GM19240 (cell line): ENCODE data around the gene HDAC8.

Experiments used
- DNase-seq: peaks from one replicate; pipeline ENCODE4 v3.0.0; 2011; ENCODE audit warnings: low spot score; ENCODE audit not compliant: insufficient read length

The HDAC8 gene

DNA sequence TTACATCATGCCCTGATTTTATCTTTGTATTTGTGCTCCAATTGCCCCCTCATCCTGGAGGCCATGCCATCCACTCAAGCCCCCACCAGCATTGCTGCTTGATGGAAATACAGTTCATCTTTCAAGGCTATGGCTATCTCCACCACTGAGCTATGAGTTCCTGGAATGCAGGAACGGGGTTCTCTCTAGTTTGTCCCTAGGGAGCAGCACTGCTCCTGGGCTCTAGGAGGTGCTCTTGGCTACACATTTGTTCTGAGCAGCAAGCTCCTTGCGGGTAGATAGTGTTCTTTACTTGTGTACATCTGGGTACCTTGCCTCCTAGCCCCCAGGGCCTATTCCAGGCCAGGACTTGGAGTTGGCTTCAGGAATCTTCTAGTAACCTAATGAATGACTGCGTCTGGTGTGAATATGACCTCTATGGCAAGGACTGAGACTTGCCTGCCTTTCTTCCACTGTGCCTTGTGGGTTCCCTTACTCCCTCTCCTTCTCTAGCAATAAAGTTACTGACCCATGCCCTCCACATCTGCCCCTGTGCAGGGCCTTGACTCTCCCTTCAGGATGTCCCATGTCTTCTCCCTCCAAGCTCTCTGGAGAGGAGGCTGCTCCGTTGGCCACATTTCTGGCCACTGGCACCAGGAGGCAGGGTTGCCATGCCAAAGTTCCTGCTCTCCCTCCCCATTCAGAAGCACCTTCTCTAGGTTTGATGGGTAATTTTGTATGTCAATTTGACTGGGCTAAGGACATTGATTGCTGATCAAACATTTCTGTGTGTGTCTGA, 274.5 kb downstream of the HDAC8 start:
- DNase-seq: no peak

DNA sequence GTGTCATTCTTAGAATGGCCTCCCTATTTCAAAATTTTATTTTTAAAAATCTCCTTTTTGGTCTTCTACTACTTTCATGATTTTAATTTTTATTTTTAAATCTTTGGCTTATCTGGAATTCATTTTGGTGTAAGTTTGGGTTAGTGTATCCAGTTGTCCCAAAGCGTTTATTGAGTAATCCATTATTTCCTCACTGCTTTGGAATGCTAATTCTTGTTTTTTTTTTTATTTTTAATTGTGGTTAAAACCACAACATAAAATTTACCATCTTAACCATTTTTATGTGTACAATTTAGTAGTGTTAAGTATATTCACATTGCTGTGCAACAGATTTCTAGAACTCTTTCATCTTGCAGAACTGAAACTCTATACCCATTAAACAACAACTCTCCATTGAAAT, 275.7 kb downstream of the HDAC8 start:
- no peak for DNase-seq

DNA sequence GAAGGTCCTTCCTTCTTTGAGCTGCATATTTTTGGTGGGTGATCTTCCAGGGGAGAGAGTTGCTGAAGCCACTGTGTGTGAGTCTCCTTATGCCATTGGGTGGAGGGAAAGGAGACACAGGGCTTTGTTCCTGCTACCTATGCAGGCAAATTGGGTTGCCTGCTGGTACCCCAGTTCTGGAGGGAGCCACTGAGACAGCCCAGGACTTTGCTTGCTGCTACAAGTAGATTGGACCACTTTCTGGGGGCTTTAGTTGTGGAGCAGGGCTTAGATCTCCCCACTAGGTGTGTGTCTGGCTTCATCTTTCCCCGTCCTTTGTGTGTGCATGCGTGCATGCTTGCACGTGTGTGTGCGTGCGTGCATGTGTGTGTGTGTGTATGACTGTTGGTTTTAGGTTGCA, 276.9 kb downstream of the HDAC8 start:
- no peak for DNase-seq

DNA sequence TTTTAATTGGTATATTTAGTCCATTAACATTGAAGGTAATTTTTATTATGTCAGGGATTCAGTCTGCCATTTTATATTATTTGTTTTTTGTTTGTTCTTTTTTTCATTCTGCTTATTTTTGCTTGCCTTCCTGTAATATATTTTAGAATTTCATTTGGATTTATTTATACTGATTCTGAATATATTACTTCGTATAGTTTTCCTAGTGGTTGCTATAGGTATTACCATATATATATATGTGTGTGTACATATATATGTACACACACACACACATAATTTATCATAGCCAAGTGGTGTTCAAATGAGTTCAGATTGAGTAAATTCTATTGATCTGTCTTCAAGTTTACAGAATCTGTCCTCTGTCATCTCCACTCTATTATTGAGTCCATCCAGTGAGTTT, 278.1 kb downstream of the HDAC8 start:
- DNase-seq: no peak

DNA sequence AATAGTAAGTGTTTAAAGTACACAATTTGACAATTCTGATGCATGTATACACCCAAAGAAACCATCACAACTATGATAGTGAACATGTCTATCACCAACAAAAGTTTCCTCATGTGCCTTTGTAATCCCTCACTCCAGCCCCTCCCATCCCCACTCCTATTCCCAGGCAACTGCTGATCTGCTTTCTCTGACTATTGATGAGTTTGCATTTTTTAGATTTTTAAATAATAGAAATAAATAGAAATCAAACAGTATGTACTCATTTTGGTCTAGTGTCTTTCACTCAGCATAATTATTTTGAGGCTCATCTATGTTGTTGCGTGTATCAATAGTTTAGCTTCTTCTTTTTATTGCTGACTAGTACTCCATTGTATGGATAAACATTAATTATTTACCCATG, 290.3 kb downstream of the HDAC8 start:
- no peak for DNase-seq

DNA sequence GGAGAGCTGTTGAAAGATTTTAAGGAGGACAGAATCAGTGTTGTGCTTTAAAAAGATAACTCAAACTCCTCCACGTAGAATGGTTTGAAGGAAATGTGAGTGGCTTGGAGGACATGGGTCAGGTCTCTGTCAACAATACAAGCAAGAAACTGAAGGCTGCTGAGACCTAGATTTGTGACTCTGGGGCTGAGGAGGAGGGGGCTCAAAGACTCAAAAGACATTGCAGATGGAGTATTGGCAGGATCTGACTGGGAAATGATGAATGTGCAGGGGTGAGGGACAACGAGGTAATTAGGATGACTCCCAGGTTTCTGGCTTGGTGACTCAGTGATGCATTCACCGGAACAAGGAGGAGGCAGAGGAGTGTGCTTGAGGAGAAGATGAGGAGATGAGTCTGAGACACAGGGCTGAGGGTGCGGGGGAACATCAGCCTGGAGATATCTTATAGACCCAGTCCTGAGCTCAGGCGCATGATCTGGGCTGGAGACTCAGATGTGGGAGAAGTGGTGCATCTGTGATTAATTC, 292.3 kb downstream of the HDAC8 start:
- DNase-seq: no peak
